HFF-Myc (cell line): ENCODE results near the gene CLASP1.
"Not testable (repeated sequence)": the region's sequence is repeated elsewhere in the genome, so short reads cannot be mapped to it uniquely, and the experiment has no call there.

Experiments
- DNase-seq: peaks from one replicate; pipeline ENCODE4 v3.0.0-alpha.2; 2011; ENCODE audit warnings: low read depth; ENCODE audit errors: extremely low read depth
- H3K4me3 ChIP-seq: replicated peaks from 2 replicates; pipeline ENCODE4 v1.5.1; 2011; ENCODE audit warnings: low read depth, mild to moderate bottlenecking, control low read depth, low read length
- CTCF ChIP-seq: IDR thresholded peaks from 2 replicates; pipeline ENCODE4 v1.5.1; 2012; ENCODE audit warnings: mild to moderate bottlenecking, low read depth, low read length, control low read depth; ENCODE audit errors: missing control alignments

Gene CLASP1

GRCh38 chr2:121346859-121347258 lies 302.4 kb downstream of the CLASP1 start:
- no peak for TF ChIP-seq CTCF
- no peak overlapping the region for H3K4me3 ChIP-seq
- DNase-seq, result no peak

GRCh38 chr2:121346407-121346806 lies 302.9 kb downstream of the CLASP1 start:
- TF ChIP-seq CTCF, result no peak
- no peak for DNase-seq
- H3K4me3 ChIP-seq, result no peak overlapping the region

GRCh38 chr2:121345887-121346286 lies 303.4 kb downstream of the CLASP1 start:
- H3K4me3 ChIP-seq, result no peak overlapping the region
- no peak for TF ChIP-seq CTCF
- DNase-seq, result no peak

- H3K4me3 ChIP-seq, result no peak overlapping the region
- DNase-seq, result no peak
- no peak for TF ChIP-seq CTCF
These were observed 304.2 kb downstream of the CLASP1 start for GRCh38 chr2:121345101-121345500.

GRCh38 chr2:121343828-121344399 lies 305.3 kb downstream of the CLASP1 start:
- not testable (repeated sequence) for DNase-seq, H3K4me3 ChIP-seq

GRCh38 chr2:121343191-121343590 lies 306.1 kb downstream of the CLASP1 start:
- H3K4me3 ChIP-seq, result no peak overlapping the region
- no peak for TF ChIP-seq CTCF
- no peak for DNase-seq

- no peak for DNase-seq
- no peak for TF ChIP-seq CTCF
- no peak overlapping the region for H3K4me3 ChIP-seq
These were observed 306.5 kb downstream of the CLASP1 start for GRCh38 chr2:121342751-121343150.
